MG63 (cell line): ENCODE data around the gene PPP1R9A. TPM values are rescaled to one million over a fixed set of nuclear protein-coding genes. Genes with fewer than 3 reads are reported as not detected.

Experiments used
- DNase-seq: peaks from one replicate; pipeline ENCODE4 v3.0.0-alpha.2; 2020
- H3K27me3 ChIP-seq: fragments of 250-450 bp; sonication (Bioruptor Pico); 2 replicates; pipeline ENCODE4 v1.5.1; 2020; ENCODE audit warnings: mild to moderate bottlenecking, moderate library complexity
- H3K36me3 ChIP-seq: fragments of 250-450 bp; sonication (Bioruptor Pico); 2 replicates; pipeline ENCODE4 v1.5.1; 2020; ENCODE audit warnings: mild to moderate bottlenecking, moderate library complexity
- H3K4me3 ChIP-seq: fragments of 250-450 bp; sonication (Bioruptor Pico); 2 replicates; pipeline ENCODE4 v1.5.1; 2020; ENCODE audit warnings: mild to moderate bottlenecking, moderate library complexity
- H3K9me3 ChIP-seq: fragments of 250-450 bp; sonication (Bioruptor Pico); 2 replicates; pipeline ENCODE4 v1.5.1; 2020; ENCODE audit warnings: mild to moderate bottlenecking, moderate library complexity
- total RNA-seq: library from RNA; depleted of rRNA; stranded (reverse); fragments of >200 nt; shearing (Covaris generic); gene quantifications from 2 replicates; pipeline ENCODE4 v1.2.3, GENCODE V29; 2014; ENCODE audit warnings: low replicate concordance

Gene PPP1R9A
- total RNA-seq, 1 experiment from 2014 or later = 1.7 TPM

DNA sequence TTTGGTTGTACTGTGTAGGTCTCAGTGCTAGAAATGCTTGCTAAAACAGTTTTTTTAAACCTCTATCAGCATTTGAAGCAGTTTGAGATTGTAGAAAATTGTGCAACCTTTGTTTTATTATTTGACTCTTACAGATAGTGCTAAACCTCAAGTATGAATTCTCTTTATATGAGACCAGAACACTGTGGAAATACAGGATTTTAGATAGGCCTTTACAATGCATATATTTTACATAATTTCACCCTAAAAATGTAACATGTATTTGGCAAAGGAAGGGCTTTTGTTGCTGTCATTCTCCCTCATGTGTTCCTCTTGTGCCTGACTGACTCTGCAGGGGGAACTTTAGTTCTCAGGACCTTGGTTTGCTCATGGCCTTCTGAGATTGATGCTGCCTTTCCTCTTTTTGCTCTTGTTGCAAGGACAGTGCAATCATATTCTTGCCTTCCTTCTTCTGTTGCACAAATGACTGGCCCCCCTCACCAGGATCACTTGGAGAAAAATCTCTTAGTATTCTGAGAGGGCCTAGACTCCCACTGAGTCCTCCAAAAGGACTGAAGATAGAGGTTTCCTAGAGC lies 188.7 kb downstream of the PPP1R9A start:
- Histone ChIP-seq H3K27me3 (no peaks in the 10 kb centered on the region), H3K36me3 (no peaks in the 10 kb centered on the region), H3K9me3 (no peaks in the 10 kb centered on the region), H3K4me3 (no peak overlapping the region)
- DNase-seq = no peak

- H3K9me3 ChIP-seq = no peaks in the 10 kb centered on the region
- DNase-seq = no peak
- no peak overlapping the region for H3K4me3 ChIP-seq
- no peaks in the 10 kb centered on the region for H3K27me3 ChIP-seq
- H3K36me3 ChIP-seq = no peaks in the 10 kb centered on the region
These were observed 189.9 kb downstream of the PPP1R9A start for GRCh38 chr7:95097291-95097690.

- Histone ChIP-seq H3K36me3 (no peaks in the 10 kb centered on the region), H3K4me3 (no peak overlapping the region), H3K27me3 (no peaks in the 10 kb centered on the region), H3K9me3 (no peaks in the 10 kb centered on the region)
- DNase-seq = no peak
These were observed 190.5 kb downstream of the PPP1R9A start for GRCh38 chr7:95097851-95098250.

- Histone ChIP-seq H3K9me3 (no peaks in the 10 kb centered on the region), H3K4me3 (no peak overlapping the region), H3K27me3 (no peaks in the 10 kb centered on the region), H3K36me3 (no peaks in the 10 kb centered on the region)
- no peak for DNase-seq
These were observed 191.7 kb downstream of the PPP1R9A start for GRCh38 chr7:95099106-95099505.

DNA sequence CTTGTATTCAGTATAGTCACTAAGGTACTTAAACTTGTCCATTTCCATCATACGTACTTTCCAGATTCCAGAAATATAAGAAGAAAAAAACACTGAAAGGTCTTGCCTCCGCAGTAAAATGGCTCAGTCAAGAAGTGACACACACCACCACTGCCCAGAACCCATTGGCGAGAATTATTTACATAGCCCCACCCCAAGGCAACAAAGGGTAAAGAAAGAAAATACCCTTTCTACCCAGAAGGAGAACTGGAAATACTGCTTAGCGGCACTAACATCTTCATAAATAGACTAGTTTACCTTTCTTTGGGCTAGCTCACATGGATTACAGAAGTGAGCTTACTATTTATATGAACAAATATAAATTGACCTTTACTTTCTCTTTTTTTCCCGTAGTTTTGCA lies 194.0 kb downstream of the PPP1R9A start:
- H3K27me3 ChIP-seq = no peaks in the 10 kb centered on the region
- no peaks in the 10 kb centered on the region for H3K9me3 ChIP-seq
- DNase-seq = no peak
- H3K4me3 ChIP-seq = no peak overlapping the region
- H3K36me3 ChIP-seq = no peaks in the 10 kb centered on the region

GRCh38 chr7:95102662-95103061 lies 195.3 kb downstream of the PPP1R9A start:
- no peaks in the 10 kb centered on the region for H3K36me3 ChIP-seq
- no peak for DNase-seq
- H3K27me3 ChIP-seq = no peaks in the 10 kb centered on the region
- no peak overlapping the region for H3K4me3 ChIP-seq
- H3K9me3 ChIP-seq = no peaks in the 10 kb centered on the region

- Histone ChIP-seq H3K4me3 (no peak overlapping the region), H3K9me3 (no peaks in the 10 kb centered on the region)
- no peak for DNase-seq
These were observed 197.3 kb downstream of the PPP1R9A start for GRCh38 chr7:95104739-95105138.

DNA sequence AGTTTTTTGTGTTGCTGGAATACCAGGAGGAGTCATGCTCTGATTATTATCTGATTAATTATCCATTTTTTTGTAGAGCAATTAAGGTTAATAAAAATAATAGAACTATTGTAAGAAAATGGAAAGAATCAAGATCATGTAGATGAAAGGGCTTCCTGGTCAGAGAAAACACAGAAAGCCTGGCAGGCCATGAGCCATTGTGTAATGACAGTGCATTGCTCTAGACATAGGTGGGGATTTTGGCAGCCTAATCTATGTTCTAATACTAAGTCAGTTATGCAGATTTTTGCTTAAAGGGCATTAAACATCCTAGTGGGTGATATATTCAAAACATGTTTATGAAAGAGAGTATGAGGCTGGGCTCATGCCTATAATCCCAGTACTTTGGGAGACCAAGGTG lies 198.2 kb downstream of the PPP1R9A start:
- Histone ChIP-seq H3K9me3 (no peaks in the 10 kb centered on the region), H3K36me3 (no peaks in the 10 kb centered on the region), H3K4me3 (no peak overlapping the region), H3K27me3 (no peaks in the 10 kb centered on the region)
- DNase-seq = no peak

More at GRCh38 chr7:95104739-95105138, 197.3 kb downstream of the PPP1R9A start:
- Histone ChIP-seq H3K36me3 (no peaks in the 10 kb centered on the region), H3K27me3 (no peaks in the 10 kb centered on the region)

DNA sequence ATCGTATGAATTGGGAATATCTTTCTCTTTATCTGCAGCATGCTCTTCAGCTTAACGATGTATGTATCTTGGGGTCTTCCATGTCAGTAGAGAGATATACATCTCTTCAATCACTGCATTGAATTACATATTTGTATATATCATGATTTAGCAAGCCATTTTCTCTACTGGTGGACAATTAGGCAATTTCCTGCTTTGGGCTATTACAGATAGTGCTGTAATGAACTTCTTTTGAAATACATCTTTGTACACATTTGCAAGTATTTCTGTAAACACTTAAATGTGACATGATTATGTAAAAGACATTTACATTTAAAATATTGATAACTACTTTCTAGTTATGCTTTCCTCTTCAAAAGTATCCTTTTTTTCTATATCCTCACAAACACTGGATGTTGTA lies 199.0 kb downstream of the PPP1R9A start:
- DNase-seq = no peak
- no peak overlapping the region for H3K4me3 ChIP-seq
- H3K9me3 ChIP-seq = no peaks in the 10 kb centered on the region
- no peaks in the 10 kb centered on the region for H3K27me3 ChIP-seq
- no peaks in the 10 kb centered on the region for H3K36me3 ChIP-seq

DNA sequence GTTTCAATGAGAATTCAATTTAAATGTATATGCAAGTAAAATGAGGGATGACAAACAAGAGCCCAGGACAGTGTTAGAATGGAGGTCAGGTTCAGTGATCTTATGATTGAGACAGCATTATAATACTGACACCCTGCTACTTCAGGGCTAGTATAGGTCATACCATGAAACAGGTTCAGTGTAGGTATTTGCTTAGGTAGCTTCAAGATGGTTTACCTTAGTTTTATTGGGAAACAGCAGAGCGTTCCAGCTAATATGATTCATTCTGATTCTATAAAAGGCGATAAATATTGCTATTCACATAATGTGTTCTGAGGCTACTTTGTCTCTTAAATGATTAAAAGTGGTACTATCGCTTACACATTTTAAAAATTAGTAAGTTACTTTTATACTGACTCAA lies 203.3 kb downstream of the PPP1R9A start:
- DNase-seq = no peak
- Histone ChIP-seq H3K27me3 (no peaks in the 10 kb centered on the region), H3K9me3 (no peaks in the 10 kb centered on the region), H3K36me3 (no peaks in the 10 kb centered on the region), H3K4me3 (no peak overlapping the region)

- no peaks in the 10 kb centered on the region for H3K36me3 ChIP-seq
- no peak overlapping the region for H3K4me3 ChIP-seq
- no peak for DNase-seq
- H3K27me3 ChIP-seq = no peaks in the 10 kb centered on the region
- H3K9me3 ChIP-seq = no peaks in the 10 kb centered on the region
These were observed 206.2 kb downstream of the PPP1R9A start for GRCh38 chr7:95113590-95113989.

DNA sequence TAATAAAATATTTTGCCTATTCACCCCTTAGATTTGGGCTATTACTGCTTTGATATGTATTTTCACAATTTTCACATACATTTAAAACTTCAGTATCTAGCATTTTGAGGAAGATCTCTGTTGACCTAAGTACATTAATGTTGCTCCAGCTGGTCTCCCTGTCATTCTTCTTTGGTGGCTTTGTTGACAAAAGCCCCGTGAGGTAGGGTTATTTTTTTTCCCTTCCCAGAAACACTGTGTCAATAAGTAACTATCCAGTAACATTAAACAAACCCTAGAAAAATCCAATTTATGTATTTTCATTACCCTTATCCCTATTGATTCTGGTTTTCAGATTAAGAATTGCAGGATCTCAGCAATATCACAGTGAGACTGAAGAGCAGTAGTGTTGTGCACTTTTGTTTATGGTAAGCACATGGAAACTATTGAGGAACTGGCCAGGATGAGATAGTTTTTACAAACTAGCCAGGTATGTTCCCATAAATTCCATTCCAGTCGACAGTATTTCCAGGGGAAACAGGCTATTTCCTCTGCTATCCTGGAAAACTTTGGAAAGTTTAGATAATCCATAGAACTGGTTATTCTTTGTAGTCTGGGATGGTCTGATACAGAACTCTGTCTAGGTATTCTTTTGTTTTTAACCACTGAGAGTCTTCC lies 218.8 kb downstream of the PPP1R9A start:
- Histone ChIP-seq H3K36me3 (no peaks in the 10 kb centered on the region), H3K27me3 (no peaks in the 10 kb centered on the region), H3K4me3 (no peak overlapping the region), H3K9me3 (no peaks in the 10 kb centered on the region)
- DNase-seq = no peak

DNA sequence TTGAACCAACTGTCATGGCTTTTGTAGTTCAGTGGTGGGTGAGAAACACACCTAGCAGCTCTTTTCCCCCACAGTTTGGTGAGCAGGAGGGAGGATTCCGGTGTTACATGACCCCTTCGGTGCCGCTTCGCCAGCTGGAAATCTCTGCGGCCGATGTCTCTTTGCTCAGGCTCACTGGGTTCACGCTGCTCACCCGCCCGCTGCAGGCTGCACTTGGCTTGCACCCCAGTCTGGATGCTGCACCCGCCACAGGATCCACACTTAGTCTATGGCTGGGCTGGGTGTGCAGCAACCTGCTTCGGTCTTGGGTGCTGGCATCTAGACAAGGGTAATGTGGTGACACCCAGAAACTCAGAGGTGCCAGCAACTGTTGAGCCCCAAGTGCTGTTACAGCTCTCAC lies 225.1 kb downstream of the PPP1R9A start:
- Histone ChIP-seq H3K9me3 (no peaks in the 10 kb centered on the region), H3K4me3 (no peak overlapping the region), H3K27me3 (no peaks in the 10 kb centered on the region), H3K36me3 (no peaks in the 10 kb centered on the region)
- no peak for DNase-seq

- no peaks in the 10 kb centered on the region for H3K36me3 ChIP-seq
- H3K9me3 ChIP-seq = no peaks in the 10 kb centered on the region
- DNase-seq = no peak
- no peaks in the 10 kb centered on the region for H3K27me3 ChIP-seq
- H3K4me3 ChIP-seq = no peak overlapping the region
These were observed 232.5 kb downstream of the PPP1R9A start for GRCh38 chr7:95139922-95140321.

- no peaks in the 10 kb centered on the region for H3K9me3 ChIP-seq
- H3K4me3 ChIP-seq = no peak overlapping the region
- no peak for DNase-seq
- H3K27me3 ChIP-seq = no peaks in the 10 kb centered on the region
- no peaks in the 10 kb centered on the region for H3K36me3 ChIP-seq
These were observed 234.4 kb downstream of the PPP1R9A start for GRCh38 chr7:95141755-95142154.

GRCh38 chr7:95144256-95144655 lies 236.9 kb downstream of the PPP1R9A start:
- H3K4me3 ChIP-seq = no peak overlapping the region
- no peak for DNase-seq
- no peaks in the 10 kb centered on the region for H3K9me3 ChIP-seq
- H3K36me3 ChIP-seq = no peaks in the 10 kb centered on the region
- H3K27me3 ChIP-seq = no peaks in the 10 kb centered on the region

GRCh38 chr7:95155965-95156364 lies 248.6 kb downstream of the PPP1R9A start:
- DNase-seq = no peak
- H3K27me3 ChIP-seq = no peaks in the 10 kb centered on the region
- H3K9me3 ChIP-seq = no peaks in the 10 kb centered on the region
- no peak overlapping the region for H3K4me3 ChIP-seq
- H3K36me3 ChIP-seq = no peaks in the 10 kb centered on the region

- Histone ChIP-seq H3K4me3 (no peak overlapping the region), H3K9me3 (no peaks in the 10 kb centered on the region), H3K27me3 (no peaks in the 10 kb centered on the region), H3K36me3 (no peaks in the 10 kb centered on the region)
- no peak for DNase-seq
These were observed 250.0 kb downstream of the PPP1R9A start for GRCh38 chr7:95157381-95157780.
